GM21526 (cell line): ENCODE results near the gene FOXN3.

Experiments
- ATAC-seq: cut with Tn5 transposase; IDR thresholded peaks from one replicate; pipeline ENCODE4 v1.9.1; 2021; ENCODE audit warnings: moderate library complexity; ENCODE audit not compliant: unreplicated experiment, low FRiP score

The FOXN3 gene

GRCh38 chr14:89241934-89242651 lies 174.9 kb downstream of the FOXN3 start:
- no peak for ATAC-seq

GRCh38 chr14:89241257-89241656 lies 175.8 kb downstream of the FOXN3 start:
- ATAC-seq: no peak

GRCh38 chr14:89240414-89240813 lies 176.6 kb downstream of the FOXN3 start:
- ATAC-seq: no peak

- no peak for ATAC-seq
Observed at GRCh38 chr14:89239023-89239422, 178.0 kb downstream of the FOXN3 start.

GRCh38 chr14:89237921-89238529 lies 179.0 kb downstream of the FOXN3 start:
- ATAC-seq: no peak

- no peak for ATAC-seq
Observed at GRCh38 chr14:89236851-89237250, 180.2 kb downstream of the FOXN3 start.

GRCh38 chr14:89233184-89233583 lies 183.8 kb downstream of the FOXN3 start:
- no peak for ATAC-seq

GRCh38 chr14:89232265-89233070 lies 184.6 kb downstream of the FOXN3 start:
- no peak for ATAC-seq

GRCh38 chr14:89231426-89232113 lies 185.5 kb downstream of the FOXN3 start:
- no peak for ATAC-seq

- no peak for ATAC-seq
Observed at GRCh38 chr14:89228921-89229639, 188.0 kb downstream of the FOXN3 start.

- ATAC-seq: no peak
Observed at GRCh38 chr14:89227496-89227836, 189.6 kb downstream of the FOXN3 start.

- no peak for ATAC-seq
Observed at GRCh38 chr14:89226801-89227495, 190.1 kb downstream of the FOXN3 start.

GRCh38 chr14:89225607-89226006 lies 191.4 kb downstream of the FOXN3 start:
- ATAC-seq: no peak

GRCh38 chr14:89221109-89221810 lies 195.8 kb downstream of the FOXN3 start:
- ATAC-seq: no peak

GRCh38 chr14:89219051-89219450 lies 198.0 kb downstream of the FOXN3 start:
- no peak for ATAC-seq

- ATAC-seq: no peak
Observed at GRCh38 chr14:89217891-89218290, 199.1 kb downstream of the FOXN3 start.

- no peak for ATAC-seq
Observed at GRCh38 chr14:89215531-89215930, 201.5 kb downstream of the FOXN3 start.

- ATAC-seq: no peak
Observed at GRCh38 chr14:89215114-89215513, 201.9 kb downstream of the FOXN3 start.
